Esophagus squamous epithelium (tissue), 5 donors: Measurements from ENCODE around the gene ROR1. TPM values are rescaled to one million over a fixed set of nuclear protein-coding genes. Genes with fewer than 3 reads are reported as not detected.

Experiments used
- DNase-seq: peaks from one replicate; lab custom pipeline; 2025; lab: John Stamatoyannopoulos, UW
- H3K27ac ChIP-seq, 4 donors: fragments of 200-600 bp; sonication (generic); one replicate each; pipeline ENCODE4 v1.5.1; 2016 to 2019; ENCODE audit warnings: mild to moderate bottlenecking in 1 of 4
- H3K27me3 ChIP-seq, 4 donors: fragments of 200-600 bp; sonication (generic); 1 replicate in 3 of 4; 2 replicates in 1 of 4; pipeline versions ENCODE4 v1.5.1 to v1.6.0; 2017 to 2021; ENCODE audit warnings: antibody characterized with exemption in 1 of 4
- H3K36me3 ChIP-seq, 3 donors: fragments of 200-600 bp; sonication (generic); one replicate each; pipeline ENCODE4 v1.5.1; 2016 to 2019
- H3K4me1 ChIP-seq, 3 donors: fragments of 200-600 bp; sonication (generic); one replicate each; pipeline ENCODE4 v1.5.1; 2017 to 2019
- H3K4me3 ChIP-seq, 4 donors: fragments of 200-600 bp; sonication (generic); 1 replicate in 3 of 4; 2 replicates in 1 of 4; pipeline ENCODE4 v1.5.1; 2016 to 2019; ENCODE audit warnings: mild to moderate bottlenecking in 2 of 4, moderate library complexity in 1 of 4
- H3K9me3 ChIP-seq, 3 donors: fragments of 200-600 bp; sonication (generic); one replicate each; pipeline ENCODE4 v1.5.1; 2016 to 2019
- POLR2A ChIP-seq, 4 donors: fragments of 450-650 bp; IDR thresholded peaks; one replicate each; pipeline ENCODE4 v1.6.1; 2017; ENCODE audit warnings: antibody characterized with exemption in 4 of 4, mild to moderate bottlenecking in 4 of 4, moderate library complexity in 3 of 4
- WGBS, 2 donors: methylation state at CpG; one replicate each; pipeline ENCODE4 v1.1.5; 2018; 5-methylcytosine and 5-hydroxymethylcytosine counted together
- intact Hi-C: fragments of 100-400 bp; cut with DNase I; formaldehyde crosslinking; loops from one replicate; pipeline ENCODE4 v1.15.0; 2022
- total RNA-seq, 4 donors: library from RNA; depleted of rRNA; stranded (reverse); fragments of >200 nt; gene quantifications; one replicate each; pipeline ENCODE4 v1.1.0, GENCODE V29; 2016
- TF ChIP-seq, protein P1 (sequence below), 6 experiments: fragments of 450-650 bp in 4 of 6; fragments of 200-600 bp in 2 of 6; sonication (generic) in 2 of 6; IDR thresholded peaks; one replicate each; pipeline ENCODE4 v1.5.1; 2016 to 2019; ENCODE audit warnings: antibody characterized with exemption in 6 of 6, mild to moderate bottlenecking in 4 of 6, moderate library complexity in 4 of 6
- donor health status: DM: yes; HTN: yes; CAD: no.

ROR1 gene
- 10 to 100 TPM in 1 of 4 donors, 1 to 10 TPM in 3; 6.6 to 15.3 (median 9.4) TPM for total RNA-seq

DNA sequence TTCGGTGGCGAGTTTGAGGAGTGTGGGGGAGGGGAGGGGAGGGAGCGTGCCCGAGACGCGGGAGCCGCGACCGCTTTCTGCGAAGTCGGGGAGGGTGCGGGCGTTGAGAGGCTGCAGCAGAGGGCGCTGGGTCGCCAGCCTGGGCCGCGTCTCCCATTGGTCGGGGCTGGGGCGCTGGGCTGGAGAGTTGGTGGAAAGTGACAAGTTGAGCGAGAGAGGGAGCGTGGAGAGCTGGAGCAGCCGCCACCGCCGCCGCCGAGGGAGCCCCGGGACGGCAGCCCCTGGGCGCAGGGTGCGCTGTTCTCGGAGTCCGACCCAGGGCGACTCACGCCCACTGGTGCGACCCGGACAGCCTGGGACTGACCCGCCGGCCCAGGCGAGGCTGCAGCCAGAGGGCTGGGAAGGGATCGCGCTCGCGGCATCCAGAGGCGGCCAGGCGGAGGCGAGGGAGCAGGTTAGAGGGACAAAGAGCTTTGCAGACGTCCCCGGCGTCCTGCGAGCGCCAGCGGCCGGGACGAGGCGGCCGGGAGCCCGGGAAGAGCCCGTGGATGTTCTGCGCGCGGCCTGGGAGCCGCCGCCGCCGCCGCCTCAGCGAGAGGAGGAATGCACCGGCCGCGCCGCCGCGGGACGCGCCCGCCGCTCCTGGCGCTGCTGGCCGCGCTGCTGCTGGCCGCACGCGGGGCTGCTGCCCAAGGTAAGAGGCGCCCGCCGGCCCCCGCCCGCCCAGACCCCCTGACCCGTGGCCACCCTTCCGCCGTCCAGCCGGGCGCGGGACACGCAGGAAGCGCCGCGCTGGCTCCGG, at the start of gene ROR1:
ROR1 (plus strand) TSS at position 203 of the 802 bp plus-strand sequence.
- H3K27ac ChIP-seq, result peak within 1 kb of the TSS; percentile 84 to 92 (median 90)
- peaks cover 0 to 52% (median 0%) of the 10 kb centered on the region in 4 donors for H3K27me3 ChIP-seq
- no peak for DNase-seq
- H3K36me3 ChIP-seq, result no peaks in the 10 kb centered on the region
- H3K9me3 ChIP-seq, result no peaks in the 10 kb centered on the region
- intact Hi-C loops, result loop anchor here (10.0 kb wide), 1 partner anchor 361 kb away; no protein-coding TSS in a partner anchor
- peaks cover 12 to 49% (median 22%) of the 10 kb centered on the region in 3 donors for H3K4me1 ChIP-seq
- TF ChIP-seq POLR2A (IDR thresholded peaks at IDR 0.05), result peak in 2 of 4 donors; percentile 37 to 40
- TF ChIP-seq, protein P1, sequence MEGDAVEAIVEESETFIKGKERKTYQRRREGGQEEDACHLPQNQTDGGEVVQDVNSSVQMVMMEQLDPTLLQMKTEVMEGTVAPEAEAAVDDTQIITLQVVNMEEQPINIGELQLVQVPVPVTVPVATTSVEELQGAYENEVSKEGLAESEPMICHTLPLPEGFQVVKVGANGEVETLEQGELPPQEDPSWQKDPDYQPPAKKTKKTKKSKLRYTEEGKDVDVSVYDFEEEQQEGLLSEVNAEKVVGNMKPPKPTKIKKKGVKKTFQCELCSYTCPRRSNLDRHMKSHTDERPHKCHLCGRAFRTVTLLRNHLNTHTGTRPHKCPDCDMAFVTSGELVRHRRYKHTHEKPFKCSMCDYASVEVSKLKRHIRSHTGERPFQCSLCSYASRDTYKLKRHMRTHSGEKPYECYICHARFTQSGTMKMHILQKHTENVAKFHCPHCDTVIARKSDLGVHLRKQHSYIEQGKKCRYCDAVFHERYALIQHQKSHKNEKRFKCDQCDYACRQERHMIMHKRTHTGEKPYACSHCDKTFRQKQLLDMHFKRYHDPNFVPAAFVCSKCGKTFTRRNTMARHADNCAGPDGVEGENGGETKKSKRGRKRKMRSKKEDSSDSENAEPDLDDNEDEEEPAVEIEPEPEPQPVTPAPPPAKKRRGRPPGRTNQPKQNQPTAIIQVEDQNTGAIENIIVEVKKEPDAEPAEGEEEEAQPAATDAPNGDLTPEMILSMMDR (IDR thresholded peaks at IDR 0.05), result peak; percentile 36 to 73 (median 65)
- 0% methylated on average over 3 to 17 of the region's 99 CpGs for WGBS, 2 donors
- H3K4me3 ChIP-seq, result peak within 1 kb of the TSS; percentile 74 to 88 (median 77)

DNA sequence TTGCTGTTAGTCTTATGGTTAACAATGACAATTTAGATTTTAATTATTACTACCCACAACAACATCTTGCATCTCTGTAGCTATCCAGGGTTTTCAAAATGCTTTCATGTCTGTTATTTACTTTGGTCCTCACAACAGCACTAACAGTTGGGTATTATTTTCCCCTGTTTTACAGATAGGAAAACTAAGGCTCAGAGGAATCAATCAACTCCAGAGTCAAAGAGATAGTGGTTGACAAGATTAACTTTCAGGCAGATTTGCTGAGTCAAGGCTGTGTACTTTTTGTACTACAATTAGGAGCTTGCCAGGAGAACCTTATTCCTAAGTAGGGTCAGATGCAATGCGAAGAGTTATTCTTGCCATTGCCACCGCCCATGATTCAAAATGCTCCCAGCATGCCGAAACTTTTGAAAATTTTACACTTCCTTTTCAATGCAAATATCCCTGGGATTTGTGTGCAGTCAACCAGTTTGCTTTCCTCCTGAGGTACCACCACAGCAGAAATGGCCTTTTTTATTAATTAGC, 49.4 kb upstream of the ROR1 start:
- Histone ChIP-seq H3K9me3 (peaks cover 0 to 4% (median 0%) of the 10 kb centered on the region in 3 donors), H3K4me3 (no peak overlapping the region), H3K36me3 (no peaks in the 10 kb centered on the region), H3K27me3 (no peaks in the 10 kb centered on the region), H3K27ac (no peak overlapping the region), H3K4me1 (peaks cover 0 to 34% (median 4%) of the 10 kb centered on the region in 3 donors)
- WGBS, 2 donors, result 87 to 97% methylated on average over 3 of the region's 3 CpGs
- DNase-seq, result no peak
- TF ChIP-seq, protein P1 (IDR thresholded peaks at IDR 0.05), result no peak
- no peak for TF ChIP-seq POLR2A (IDR thresholded peaks at IDR 0.05)
- intact Hi-C loops, result no loop called here

DNA sequence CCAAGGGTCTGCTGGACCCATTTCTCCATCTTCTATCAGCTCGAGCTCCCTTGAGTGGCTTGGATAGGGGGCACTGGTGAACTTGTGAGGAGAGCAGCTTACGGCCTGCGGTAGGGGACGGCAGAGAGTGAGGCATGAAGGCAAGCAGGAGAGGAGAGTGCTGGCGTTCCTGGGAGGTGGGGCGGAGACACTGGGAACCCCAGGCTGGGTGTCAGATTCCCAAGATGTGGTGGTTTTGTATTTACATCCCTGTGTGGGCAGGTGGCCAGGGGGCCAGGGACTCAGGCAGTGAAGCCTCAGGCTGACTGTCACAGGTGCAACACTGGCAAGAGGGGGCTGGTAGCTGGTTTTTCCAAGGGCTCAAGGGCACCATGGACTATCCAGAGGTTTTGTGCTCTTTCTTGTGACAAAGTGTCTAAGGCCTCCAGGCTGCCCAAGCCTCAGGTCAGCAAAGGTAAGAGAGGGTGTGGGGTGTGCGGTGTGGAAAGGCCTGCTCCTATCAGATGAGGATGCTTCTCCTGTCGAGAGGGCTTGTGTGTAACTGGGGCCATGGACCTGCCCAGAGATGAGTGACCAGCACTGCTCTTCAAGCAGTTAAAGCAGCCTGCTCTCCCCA, 45.1 kb upstream of the ROR1 start:
- TF ChIP-seq, protein P1 (IDR thresholded peaks at IDR 0.05), result no peak
- no peak for TF ChIP-seq POLR2A (IDR thresholded peaks at IDR 0.05)
- WGBS, 2 donors, result 85 to 88% methylated on average over 5 to 7 of the region's 8 CpGs
- Histone ChIP-seq H3K4me1 (peaks cover 0 to 40% (median 12%) of the 10 kb centered on the region in 3 donors), H3K27me3 (no peaks in the 10 kb centered on the region), H3K9me3 (peaks cover 0 to 4% (median 0%) of the 10 kb centered on the region in 3 donors), H3K27ac (no peak overlapping the region), H3K36me3 (no peaks in the 10 kb centered on the region), H3K4me3 (no peak overlapping the region)
- intact Hi-C loops, result no loop called here
- DNase-seq, result no peak

DNA sequence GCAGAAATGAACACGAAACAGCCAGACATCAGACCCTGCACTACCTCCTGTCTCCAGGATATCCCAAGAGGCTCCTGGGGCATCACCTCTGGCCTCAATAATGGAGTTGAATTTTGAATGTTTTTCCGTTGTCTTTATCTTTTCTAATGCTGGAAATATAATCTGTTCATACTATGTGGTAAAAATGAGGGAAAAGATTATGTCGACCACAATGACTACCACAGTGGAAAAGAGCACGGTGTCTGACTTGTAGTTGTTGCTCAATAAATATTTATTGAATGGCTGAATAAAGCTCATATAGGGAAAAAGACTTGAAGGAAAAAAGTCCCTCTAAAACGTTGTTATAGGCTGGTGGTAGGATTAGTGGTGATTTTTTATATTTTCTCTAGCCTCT, 44.6 kb upstream of the ROR1 start:
- Histone ChIP-seq H3K4me3 (no peak overlapping the region), H3K4me1 (peaks cover 0 to 35% (median 12%) of the 10 kb centered on the region in 3 donors), H3K27me3 (no peaks in the 10 kb centered on the region), H3K27ac (no peak overlapping the region), H3K9me3 (peaks cover 0 to 4% (median 0%) of the 10 kb centered on the region in 3 donors), H3K36me3 (no peaks in the 10 kb centered on the region)
- TF ChIP-seq, protein P1 (IDR thresholded peaks at IDR 0.05), result no peak
- TF ChIP-seq POLR2A (IDR thresholded peaks at IDR 0.05), result no peak
- 71 to 73% methylated on average over 5 of the region's 5 CpGs for WGBS, 2 donors
- no peak for DNase-seq
- intact Hi-C loops, result no loop called here
